MV-4-11 (cell line): ENCODE results near the gene APCDD1L.

Source experiments
- DNase-seq: peaks from one replicate; lab custom pipeline; 2025; lab: John Stamatoyannopoulos, UW

APCDD1L gene

GRCh38 chr20:58515233-58516212 is at the start of gene APCDD1L:
APCDD1L (minus strand) TSS chr20:58515399; CDS start chr20:58514707, 692 bp downstream.
- DNase-seq, result no peak

- no peak for DNase-seq
These were observed 44.1 kb upstream of the APCDD1L start for GRCh38 chr20:58559368-58559729.

GRCh38 chr20:58558486-58559367 is 43.5 kb upstream of the APCDD1L start:
- DNase-seq, result no peak

GRCh38 chr20:58557733-58558342 is 42.6 kb upstream of the APCDD1L start:
- no peak for DNase-seq

GRCh38 chr20:58556961-58557360 is 41.8 kb upstream of the APCDD1L start:
- DNase-seq, result no peak

- DNase-seq, result no peak
These were observed 40.0 kb upstream of the APCDD1L start for GRCh38 chr20:58555078-58555765.

GRCh38 chr20:58554541-58554940 is 39.3 kb upstream of the APCDD1L start:
- DNase-seq, result no peak

GRCh38 chr20:58553841-58554240 is 38.6 kb upstream of the APCDD1L start:
- no peak for DNase-seq

GRCh38 chr20:58553166-58553696 is 38.0 kb upstream of the APCDD1L start:
- no peak for DNase-seq

GRCh38 chr20:58552366-58552934 is 37.3 kb upstream of the APCDD1L start:
- no peak for DNase-seq

- DNase-seq, result no peak
These were observed 36.4 kb upstream of the APCDD1L start for GRCh38 chr20:58551631-58552030.

- no peak for DNase-seq
These were observed 35.3 kb upstream of the APCDD1L start for GRCh38 chr20:58550275-58551059.

- no peak for DNase-seq
These were observed 34.3 kb upstream of the APCDD1L start for GRCh38 chr20:58549231-58550209.

- no peak for DNase-seq
These were observed 32.6 kb upstream of the APCDD1L start for GRCh38 chr20:58547623-58548475.

- no peak for DNase-seq
These were observed 31.8 kb upstream of the APCDD1L start for GRCh38 chr20:58546756-58547622.

GRCh38 chr20:58546416-58546711 is 31.2 kb upstream of the APCDD1L start:
- no peak for DNase-seq
